SK-N-SH treated with all-trans-retinoic acid at 6 μM for 48 hours (cell line): ENCODE results near the gene ERAL1.

Experiments
- ATAC-seq: fragments of 200-7000 bp; cut with Tn5 transposase; 3 replicates; pipeline ENCODE4 v1.9.1; 2020; ENCODE audit warnings: mild to moderate bottlenecking, moderate library complexity
- ARNTL ChIP-seq: fragments of 450-650 bp; formaldehyde crosslinking; IDR thresholded peaks from 2 replicates; pipeline ENCODE4 v1.5.0; 2020; ENCODE audit warnings: low read depth, mild to moderate bottlenecking, moderate library complexity, borderline replicate concordance
- BACH2 ChIP-seq: fragments of 250-450 bp; sonication (Bioruptor Pico); IDR thresholded peaks from 2 replicates; pipeline ENCODE4 v1.9.0; 2021; ENCODE audit warnings: mild to moderate bottlenecking, borderline replicate concordance
- CREB5 ChIP-seq: fragments of 250-450 bp; sonication (Bioruptor Pico); IDR thresholded peaks from 2 replicates; pipeline ENCODE4 v1.5.1; 2020; ENCODE audit warnings: low read depth, mild to moderate bottlenecking, moderate library complexity
- CSDC2 ChIP-seq: fragments of 250-450 bp; sonication (Bioruptor Pico); IDR thresholded peaks from 2 replicates; pipeline ENCODE4 v1.5.0; 2020; ENCODE audit warnings: mild to moderate bottlenecking, moderate library complexity
- CSRNP3 ChIP-seq: fragments of 250-450 bp; sonication (Bioruptor Pico); IDR thresholded peaks from 2 replicates; pipeline ENCODE4 v1.5.1; 2021; ENCODE audit warnings: mild to moderate bottlenecking, moderate library complexity
- ESRRG ChIP-seq: fragments of 250-450 bp; sonication (Bioruptor Pico); IDR thresholded peaks from 2 replicates; pipeline ENCODE4 v1.6.1; 2021; ENCODE audit warnings: mild to moderate bottlenecking
- GLIS3 ChIP-seq: fragments of 250-450 bp; sonication (Bioruptor Pico); IDR thresholded peaks from 2 replicates; pipeline ENCODE4 v1.5.0; 2020; ENCODE audit warnings: mild to moderate bottlenecking, moderate library complexity
- ISL1 ChIP-seq: fragments of 250-450 bp; sonication (Bioruptor Pico); IDR thresholded peaks from 2 replicates; pipeline ENCODE4 v2.1.2; 2022; ENCODE audit warnings: mild to moderate bottlenecking, moderate library complexity
- OSR1 ChIP-seq: fragments of 250-450 bp; sonication (Bioruptor Pico); IDR thresholded peaks from 2 replicates; pipeline ENCODE4 v1.8.0; 2022; ENCODE audit warnings: moderate library complexity, mild to moderate bottlenecking, inconsistent platforms
- POU6F1 ChIP-seq: fragments of 250-450 bp; sonication (Bioruptor Pico); IDR thresholded peaks from 2 replicates; pipeline ENCODE4 v1.8.0; 2021; ENCODE audit warnings: low read depth, mild to moderate bottlenecking, moderate library complexity, borderline replicate concordance
- PPARA ChIP-seq: fragments of 250-450 bp; sonication (Bioruptor Pico); IDR thresholded peaks from 2 replicates; pipeline ENCODE4 v1.5.0; 2020; ENCODE audit warnings: mild to moderate bottlenecking, borderline replicate concordance
- RARB ChIP-seq: fragments of 250-450 bp; sonication (Bioruptor Pico); IDR thresholded peaks from 2 replicates; pipeline ENCODE4 v1.8.0; 2021; ENCODE audit warnings: mild to moderate bottlenecking, moderate library complexity
- SNAI2 ChIP-seq: fragments of 250-450 bp; sonication (Bioruptor Pico); IDR thresholded peaks from 2 replicates; pipeline ENCODE4 v1.5.0; 2020; ENCODE audit warnings: mild to moderate bottlenecking, moderate library complexity
- TCF4 ChIP-seq: fragments of 250-450 bp; sonication (Bioruptor Pico); IDR thresholded peaks from 2 replicates; pipeline ENCODE4 v1.8.0; 2021; ENCODE audit warnings: mild to moderate bottlenecking, moderate library complexity, borderline replicate concordance
- TOX ChIP-seq: fragments of 250-450 bp; sonication (Bioruptor Pico); IDR thresholded peaks from 2 replicates; pipeline ENCODE4 v1.8.0; 2021; ENCODE audit warnings: mild to moderate bottlenecking, moderate library complexity, borderline replicate concordance
- TSHZ2 ChIP-seq: fragments of 250-450 bp; sonication (Bioruptor Pico); IDR thresholded peaks from 2 replicates; pipeline ENCODE4 v1.5.0; 2020; ENCODE audit warnings: mild to moderate bottlenecking, moderate library complexity
- ZC3H10 ChIP-seq: fragments of 250-450 bp; sonication (Bioruptor Pico); IDR thresholded peaks from 2 replicates; pipeline ENCODE4 v1.5.1; 2021; ENCODE audit warnings: mild to moderate bottlenecking, moderate library complexity
- ZFP3 ChIP-seq: fragments of 250-450 bp; sonication (Bioruptor Pico); IDR thresholded peaks from 2 replicates; pipeline ENCODE4 v1.5.0; 2020; ENCODE audit warnings: mild to moderate bottlenecking, moderate library complexity
- ZFP30 ChIP-seq: fragments of 450-650 bp; formaldehyde crosslinking; IDR thresholded peaks from 2 replicates; pipeline ENCODE4 v1.5.0; 2022; ENCODE audit warnings: mild to moderate bottlenecking, moderate library complexity
- ZNF565 ChIP-seq: fragments of 450-650 bp; formaldehyde crosslinking; conservative IDR thresholded peaks from 2 replicates; pipeline ENCODE4 v1.5.0; 2020; ENCODE audit warnings: low read depth, mild to moderate bottlenecking, moderate library complexity
- ZNF70 ChIP-seq: fragments of 450-650 bp; formaldehyde crosslinking; IDR thresholded peaks from 2 replicates; pipeline ENCODE4 v1.5.0; 2020; ENCODE audit warnings: mild to moderate bottlenecking, moderate library complexity
- ZNF8 ChIP-seq: fragments of 450-650 bp; formaldehyde crosslinking; IDR thresholded peaks from 2 replicates; pipeline ENCODE4 v1.5.0; 2020; ENCODE audit warnings: mild to moderate bottlenecking, moderate library complexity

ERAL1 gene

GRCh38 chr17:28853295-28853694 lies 1.5 kb upstream of the ERAL1 start (continued):
- TF ChIP-seq ZNF8 (CRISPR knock-in tag) (no peak), CREB5 (CRISPR knock-in tag) (no peak), ZC3H10 (CRISPR knock-in tag) (no peak)
- TF ChIP-seq, all 23 proteins: peak for 0

GRCh38 chr17:28855336-28855679 lies 492 bp downstream of the ERAL1 start:
- ATAC-seq, result no peak
- TF ChIP-seq ZC3H10 (CRISPR knock-in tag) (no peak), POU6F1 (CRISPR knock-in tag) (no peak), ARNTL (CRISPR knock-in tag) (no peak), ZFP3 (CRISPR knock-in tag) (no peak), CSDC2 (CRISPR knock-in tag) (no peak), ZFP30 (CRISPR knock-in tag) (no peak), ESRRG (CRISPR knock-in tag) (no peak), OSR1 (no peak), RARB (CRISPR knock-in tag) (no peak), GLIS3 (no peak), CSRNP3 (no peak), ISL1 (CRISPR knock-in tag) (no peak), BACH2 (CRISPR knock-in tag) (no peak), PPARA (CRISPR knock-in tag) (no peak), CREB5 (CRISPR knock-in tag) (no peak)
- TF ChIP-seq, all 23 proteins: peak for 0

GRCh38 chr17:28856028-28856574 lies 1.3 kb downstream of the ERAL1 start:
- ATAC-seq, result no peak

GRCh38 chr17:28857905-28858800 lies 3.3 kb downstream of the ERAL1 start:
- TF ChIP-seq ZNF8 (CRISPR knock-in tag), result no peak
- no peak for TF ChIP-seq ZNF70 (CRISPR knock-in tag)
- no peak for TF ChIP-seq ZFP3 (CRISPR knock-in tag)
- TF ChIP-seq ZNF565 (CRISPR knock-in tag), result no peak
- no peak for TF ChIP-seq CSRNP3
- TF ChIP-seq PPARA (CRISPR knock-in tag), result no peak
- TF ChIP-seq TSHZ2, result no peak
- no peak for TF ChIP-seq ZFP30 (CRISPR knock-in tag)
- TF ChIP-seq TOX (CRISPR knock-in tag), result no peak
- TF ChIP-seq ISL1 (CRISPR knock-in tag), result no peak
- no peak for TF ChIP-seq RARB (CRISPR knock-in tag)
- TF ChIP-seq OSR1, result no peak
- no peak for TF ChIP-seq BACH2 (CRISPR knock-in tag)
- no peak for TF ChIP-seq GLIS3
- TF ChIP-seq TCF4 (CRISPR knock-in tag), result no peak
- TF ChIP-seq CSDC2 (CRISPR knock-in tag), result no peak
- no peak for TF ChIP-seq ZC3H10 (CRISPR knock-in tag)
- no peak for TF ChIP-seq CREB5 (CRISPR knock-in tag)
- TF ChIP-seq ARNTL (CRISPR knock-in tag), result no peak
- TF ChIP-seq, all 23 proteins: peak for 0
- no peak for ATAC-seq

More at GRCh38 chr17:28856028-28856574, 1.3 kb downstream of the ERAL1 start:
- TF ChIP-seq TOX (CRISPR knock-in tag) (no peak), ZFP30 (CRISPR knock-in tag) (no peak), PPARA (CRISPR knock-in tag) (no peak), SNAI2 (CRISPR knock-in tag) (no peak)
